ENCODE results near the gene NACA2.
"Not testable (repeated sequence)": the region's sequence is repeated elsewhere in the genome, so short reads cannot be mapped to it uniquely, and the experiment has no call there.

Gene NACA2

GRCh38 chr17:61598014-61598413 is 7.0 kb upstream of the NACA2 start:
- no peak for FAIRE-seq

DNA sequence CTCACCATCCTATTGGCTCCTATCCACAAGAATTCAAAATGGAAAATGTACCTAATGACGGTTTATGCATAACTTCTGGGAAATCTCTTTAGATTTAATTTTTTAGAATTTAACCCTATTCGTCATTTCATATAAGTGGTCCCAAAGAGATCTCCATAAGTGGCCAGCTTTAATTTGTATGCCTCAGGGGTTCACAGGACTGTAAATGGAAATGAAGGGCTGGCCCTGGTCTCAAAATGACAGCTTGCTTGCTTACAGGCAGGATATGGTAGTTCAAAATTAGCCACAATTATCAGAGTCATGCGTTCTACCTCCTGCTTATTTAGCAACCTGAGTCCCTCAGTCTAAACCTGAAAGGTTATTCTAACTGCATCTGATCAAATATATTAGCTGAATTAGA is 6.6 kb upstream of the NACA2 start:
- no peak for FAIRE-seq

GRCh38 chr17:61595418-61596186 is 4.6 kb upstream of the NACA2 start:
- no peak for FAIRE-seq

- FAIRE-seq = no peak
Observed at GRCh38 chr17:61594294-61594825, 3.3 kb upstream of the NACA2 start.

GRCh38 chr17:61593426-61593825 is 2.4 kb upstream of the NACA2 start:
- FAIRE-seq = no peak

DNA sequence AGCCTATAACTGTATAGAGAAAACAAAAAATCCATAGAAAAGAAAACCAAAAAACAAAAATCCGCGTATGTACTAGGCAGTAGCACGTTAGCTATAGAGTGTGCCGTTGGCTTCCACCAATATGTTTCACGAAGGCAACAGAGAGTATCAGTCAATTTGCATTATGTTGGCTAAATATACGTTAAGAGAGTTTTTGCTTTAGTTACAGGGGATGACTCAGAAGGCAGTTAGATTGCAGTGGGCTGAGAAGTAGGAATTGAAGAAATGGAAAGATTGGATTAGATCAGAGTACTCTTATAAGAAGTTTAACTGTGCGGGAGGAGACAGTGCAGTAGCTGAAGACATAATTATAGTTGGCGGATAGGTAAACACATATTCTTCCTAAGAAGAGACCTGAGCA is 911 bp upstream of the NACA2 start:
- FAIRE-seq = no peak

- FAIRE-seq = no peak
Observed at GRCh38 chr17:61589990-61590389, 1.0 kb downstream of the NACA2 start.

DNA sequence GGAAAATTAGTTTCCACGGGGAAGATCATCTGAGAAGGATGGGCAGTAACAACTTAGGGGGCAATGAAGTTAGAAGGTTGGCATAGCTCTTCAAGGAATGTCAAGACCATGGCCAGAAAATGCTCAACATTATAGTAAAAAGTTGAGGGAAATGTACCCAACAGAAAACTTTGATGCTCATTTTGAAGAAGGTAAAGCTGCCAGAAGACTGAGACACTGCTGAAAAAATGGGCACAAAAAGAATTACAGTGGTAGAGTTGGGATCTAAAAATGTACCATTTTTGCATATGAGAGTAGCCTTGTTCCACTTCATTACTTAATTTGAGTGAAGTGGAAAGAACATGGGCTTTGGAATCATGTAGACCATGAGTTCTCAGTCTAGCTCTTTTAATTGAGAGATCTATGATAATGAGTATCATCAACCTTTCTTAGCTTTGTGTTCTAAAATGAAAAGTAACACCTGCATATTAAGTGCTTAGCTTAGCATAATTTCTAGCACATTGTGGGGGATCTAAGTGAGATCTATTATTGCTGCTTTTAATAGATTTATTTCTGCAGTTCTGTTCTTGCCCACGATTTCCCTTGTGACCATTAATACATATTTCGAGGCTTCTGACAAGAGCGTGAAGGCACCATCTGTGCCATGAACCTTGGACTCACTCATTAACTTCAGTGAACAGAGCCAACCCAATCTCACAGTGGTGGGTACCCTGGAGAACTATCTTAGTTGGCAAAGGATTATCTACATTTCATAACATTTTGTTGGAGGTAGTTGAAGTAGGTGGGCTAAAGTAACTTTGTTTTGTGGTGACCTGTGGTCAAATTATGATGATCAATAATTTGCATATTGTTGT is 3.0 kb downstream of the NACA2 start:
- no peak for FAIRE-seq

DNA sequence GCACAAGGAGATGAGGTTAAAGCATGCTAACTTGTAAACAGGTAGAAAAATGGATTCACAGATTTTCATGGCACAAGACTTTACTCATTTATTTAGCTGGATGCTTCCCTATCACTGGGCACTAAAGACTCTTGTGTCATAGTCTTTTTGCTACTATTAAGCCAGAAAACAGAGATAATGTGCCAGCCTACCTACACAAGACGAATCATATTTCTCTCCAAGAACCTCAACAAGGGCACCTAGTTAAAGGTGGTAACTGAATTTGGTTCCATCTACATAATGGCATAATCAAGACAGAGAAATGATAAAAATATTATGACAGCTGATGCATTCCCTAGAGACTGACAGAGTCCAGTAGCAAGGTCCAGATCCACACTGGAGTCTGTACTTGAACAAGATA is 3.8 kb downstream of the NACA2 start:
- FAIRE-seq = no peak

DNA sequence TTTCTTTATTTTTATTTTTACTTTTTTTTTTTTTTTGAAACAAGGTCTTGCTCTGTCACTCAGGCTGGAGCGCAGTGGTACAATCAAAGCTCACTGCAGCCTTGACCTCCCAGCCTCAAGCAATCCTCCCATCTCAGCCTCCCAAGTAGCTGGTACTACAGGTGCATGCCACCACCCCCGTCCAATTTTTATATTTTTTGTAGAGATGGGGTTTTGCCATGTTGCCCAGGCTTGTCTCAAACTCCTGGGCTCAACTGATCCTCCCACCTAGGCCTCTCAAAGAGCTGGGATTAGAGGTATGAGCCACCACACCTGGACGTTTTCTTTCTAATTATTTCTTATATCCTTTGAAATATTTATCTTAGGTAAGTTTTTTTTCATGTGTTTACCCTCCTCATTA is 4.4 kb downstream of the NACA2 start:
- FAIRE-seq = not testable (repeated sequence)

DNA sequence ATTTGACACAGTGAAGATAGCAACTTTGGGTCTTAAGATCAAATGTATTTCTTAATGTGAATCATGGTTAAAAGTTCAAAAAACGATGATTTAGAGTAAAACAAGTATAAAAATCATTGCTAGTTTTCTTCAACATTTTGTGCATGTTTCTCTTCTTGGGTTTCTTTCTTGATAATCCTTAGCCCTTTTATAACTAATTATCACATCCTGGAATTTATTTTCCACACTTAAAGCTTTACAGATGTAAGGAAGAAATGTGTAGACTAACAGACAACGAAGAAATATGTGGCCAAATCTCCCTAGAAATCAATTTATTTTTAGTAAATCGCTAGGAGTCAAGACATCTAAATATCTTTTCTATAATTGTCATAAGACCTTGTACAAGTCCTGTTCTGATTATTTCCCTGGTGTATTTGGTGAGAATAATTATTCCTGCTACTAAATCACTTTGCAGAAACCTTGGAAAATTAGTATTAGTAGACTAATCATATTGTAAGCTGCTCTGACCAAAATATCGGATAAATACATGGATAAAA is 4.9 kb downstream of the NACA2 start:
- FAIRE-seq = no peak

DNA sequence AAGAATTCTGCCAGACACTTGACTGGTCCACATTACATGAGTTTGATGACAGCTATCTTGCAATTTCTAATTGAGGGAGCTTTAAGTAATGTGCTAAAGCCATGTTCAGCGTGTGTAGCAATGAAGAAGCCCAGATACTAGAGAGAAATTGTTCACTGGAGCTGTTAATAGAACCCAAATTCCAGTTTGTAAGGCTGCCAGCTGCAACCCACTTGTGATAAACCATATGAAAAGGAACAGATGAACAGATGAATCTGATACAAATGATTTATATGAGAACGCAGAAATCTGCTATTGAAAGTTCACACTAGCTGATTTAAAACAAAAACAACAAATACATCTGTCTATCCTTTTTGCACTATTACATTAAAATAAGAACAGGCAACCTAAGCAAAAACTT is 6.2 kb downstream of the NACA2 start:
- no peak for FAIRE-seq

- no peak for FAIRE-seq
Observed at GRCh38 chr17:61584266-61584665, 6.8 kb downstream of the NACA2 start.

DNA sequence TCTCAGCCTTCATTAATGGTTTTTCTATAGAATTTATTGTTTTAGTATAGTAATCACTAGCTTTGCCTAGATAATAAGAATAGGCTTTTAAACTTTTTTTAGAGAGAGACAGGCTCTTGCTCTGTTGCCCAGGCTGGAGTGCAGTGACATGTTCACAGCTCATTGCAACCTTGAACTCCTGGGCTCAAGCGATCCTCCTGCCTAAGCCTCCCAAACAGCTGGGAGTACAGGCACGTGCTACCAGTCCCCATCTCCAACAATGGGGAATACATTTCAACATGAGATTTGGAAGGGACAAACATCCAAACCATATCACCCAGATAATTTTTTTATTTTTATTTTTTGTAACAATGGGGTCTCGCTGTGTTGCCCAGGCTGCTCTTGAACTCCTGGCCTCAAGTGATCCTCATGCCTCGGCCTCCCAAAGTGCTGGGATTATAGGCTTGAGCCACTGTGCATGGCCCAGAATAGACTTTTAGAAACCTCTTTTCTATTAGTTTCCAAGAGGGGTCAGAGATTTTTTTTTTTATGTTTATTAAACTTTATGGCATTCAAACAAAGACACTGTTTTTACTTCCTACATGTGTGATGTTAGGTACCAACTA is 7.3 kb downstream of the NACA2 start:
- FAIRE-seq = no peak

GRCh38 chr17:61583242-61583641 is 7.8 kb downstream of the NACA2 start:
- no peak for FAIRE-seq

GRCh38 chr17:61582593-61582992 is 8.4 kb downstream of the NACA2 start:
- no peak for FAIRE-seq

DNA sequence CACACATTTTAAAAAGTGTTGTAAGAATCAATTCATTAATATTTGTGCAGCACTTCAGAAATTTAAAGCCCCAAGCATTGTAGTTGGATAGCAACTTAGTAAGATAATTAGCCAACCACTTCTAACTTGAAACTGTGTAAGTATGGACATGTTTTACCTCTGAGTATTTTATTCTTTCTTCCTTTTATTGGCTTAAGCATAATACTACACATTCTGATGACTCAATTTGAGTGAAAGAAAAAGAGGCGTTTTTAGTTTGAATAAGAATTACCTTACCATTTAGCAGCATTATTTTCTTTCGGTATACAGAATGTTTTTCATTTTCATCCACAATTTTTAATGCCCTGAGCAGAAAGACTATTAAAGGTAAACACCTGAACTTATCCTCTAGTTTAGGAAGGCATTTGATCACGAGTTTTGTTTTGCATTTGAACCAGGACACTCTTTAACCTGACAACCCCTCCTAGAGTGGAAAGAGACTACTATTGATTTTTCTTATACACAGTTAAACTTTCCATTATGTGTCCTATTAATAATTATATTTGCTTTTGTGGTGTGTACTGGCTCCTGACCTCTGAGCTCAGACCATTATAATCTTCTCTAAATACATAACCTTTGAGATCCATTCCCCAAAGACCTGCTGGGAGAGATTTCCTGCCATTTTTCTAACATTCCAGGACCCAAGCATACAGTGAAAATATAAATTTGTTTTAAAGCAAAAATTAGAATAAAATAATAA is 9.2 kb downstream of the NACA2 start:
- FAIRE-seq = no peak

DNA sequence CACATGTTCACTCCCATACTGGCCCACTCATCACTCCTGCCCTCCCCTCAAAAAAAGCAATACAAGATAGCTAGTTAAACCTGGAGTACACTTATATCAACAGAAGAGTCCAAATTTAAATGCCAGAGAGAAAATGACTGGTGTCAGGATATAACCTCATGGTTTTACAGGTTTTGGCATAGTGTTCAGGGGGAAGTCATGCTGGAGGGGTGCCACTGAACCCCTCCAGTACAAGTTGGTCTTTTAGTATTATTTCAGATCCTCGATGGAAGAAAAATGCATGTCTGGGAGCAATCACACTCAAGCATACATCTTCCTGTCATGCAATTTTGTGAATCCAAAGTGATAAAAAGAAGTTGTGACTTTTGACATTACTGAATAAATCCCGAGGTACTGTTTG is 10.5 kb downstream of the NACA2 start:
- no peak for FAIRE-seq

- no peak for FAIRE-seq
Observed at GRCh38 chr17:61579961-61580360, 11.1 kb downstream of the NACA2 start.

DNA sequence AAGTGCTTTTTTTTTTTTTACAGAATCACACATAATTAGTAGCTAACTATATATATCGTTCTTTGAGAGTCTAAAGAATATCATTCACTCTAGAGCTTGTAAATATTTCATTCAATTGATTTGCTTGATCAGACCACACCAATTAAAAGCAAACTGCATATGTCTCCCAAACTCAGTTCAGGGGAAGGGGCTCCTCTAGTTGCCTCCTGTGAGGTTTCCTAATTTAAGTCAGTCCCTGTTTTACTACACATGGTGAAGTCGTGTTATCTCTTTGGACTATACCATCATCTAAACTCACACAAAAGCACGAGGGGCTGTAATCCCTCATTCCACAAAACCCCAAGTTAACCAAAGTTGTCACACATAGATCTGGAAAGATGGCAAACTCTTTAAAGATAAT is 11.7 kb downstream of the NACA2 start:
- no peak for FAIRE-seq

DNA sequence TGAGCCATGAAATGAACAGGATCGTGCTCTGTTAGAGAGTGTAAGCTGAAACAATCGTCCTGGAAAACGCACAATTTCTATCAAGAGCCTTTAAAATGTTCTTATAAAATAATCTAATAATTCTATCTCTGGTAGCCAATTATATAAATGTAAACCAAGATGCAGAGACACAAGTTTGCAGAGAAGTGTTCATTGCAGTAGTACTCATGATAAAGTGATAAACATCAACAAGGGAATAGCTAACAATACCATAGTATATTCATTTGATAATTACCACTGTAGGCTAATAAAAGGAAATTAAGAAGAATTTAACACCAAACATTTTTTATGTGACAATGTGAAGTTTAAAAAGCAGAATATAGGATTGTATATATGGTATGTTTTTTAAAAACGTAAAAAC is 12.4 kb downstream of the NACA2 start:
- FAIRE-seq = no peak

- FAIRE-seq = no peak
Observed at GRCh38 chr17:61575983-61576382, 15.0 kb downstream of the NACA2 start.

Measured in islet of Langerhans (tissue), 1 donor.